Progenitor cell of endocrine pancreas (in vitro differentiated cells): ENCODE data around the gene EED. TPM values are rescaled to one million over a fixed set of nuclear protein-coding genes. Genes with fewer than 3 reads are reported as not detected.

Experiments used
- DNase-seq: peaks from one replicate; pipeline ENCODE4 v3.0.0; 2021; ENCODE audit warnings: low spot score; ENCODE audit not compliant: unreplicated experiment
- H3K27ac Mint-ChIP-seq: 2 replicates; pipeline ENCODE4 v1.8.0; 2021; ENCODE audit warnings: mild to moderate bottlenecking, moderate library complexity, mixed read lengths
- H3K27me3 Mint-ChIP-seq: 2 replicates; pipeline ENCODE4 v1.8.0; 2021; ENCODE audit warnings: mixed read lengths
- H3K36me3 Mint-ChIP-seq: 2 replicates; pipeline ENCODE4 v1.8.0; 2022; ENCODE audit warnings: mixed read lengths; ENCODE audit not compliant: insufficient read depth
- H3K4me1 Mint-ChIP-seq: 2 replicates; pipeline ENCODE4 v1.8.0; 2021; ENCODE audit warnings: low read depth, mixed read lengths
- H3K4me3 Mint-ChIP-seq: 2 replicates; pipeline ENCODE4 v1.8.0; 2021; ENCODE audit warnings: low read depth, mild to moderate bottlenecking, moderate library complexity, mixed read lengths
- H3K9me3 Mint-ChIP-seq: 2 replicates; pipeline ENCODE4 v1.8.0; 2021; ENCODE audit warnings: low read depth, mixed read lengths
- total RNA-seq: library from RNA; stranded (reverse); gene quantifications from 2 replicates; pipeline ENCODE4 v1.2.1, GENCODE V29; 2021
- TF ChIP-seq, protein P1 (sequence below): fragments of 200-600 bp; sonication (generic); IDR thresholded peaks from one replicate; pipeline ENCODE4 v1.5.0; 2021; ENCODE audit warnings: antibody characterized with exemption, mild to moderate bottlenecking; ENCODE audit not compliant: unreplicated experiment

EED gene
- total RNA-seq, 1 donor from 2014 or later, result 34.6 TPM

DNA sequence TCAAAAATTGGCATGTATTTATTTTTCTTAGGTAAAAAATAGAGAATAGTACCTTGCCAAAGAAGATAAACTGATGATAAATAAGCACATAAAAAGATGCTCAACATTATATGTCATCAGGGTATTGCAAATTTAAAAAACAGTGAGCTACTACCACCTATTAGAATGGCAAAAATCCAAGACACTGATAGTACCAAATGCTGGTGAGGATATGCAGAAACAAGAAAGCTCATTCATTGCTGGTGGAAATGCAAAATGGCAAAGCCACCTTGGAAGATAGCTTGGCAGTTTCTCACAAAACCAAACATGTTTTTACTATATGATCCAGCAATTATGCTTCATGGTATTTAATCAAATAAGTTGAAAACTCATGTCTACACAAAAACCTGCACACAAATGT is 46.4 kb upstream of the EED start:
- H3K4me1 Mint-ChIP-seq, result peaks cover 7% of the 10 kb centered on the region
- H3K9me3 Mint-ChIP-seq, result no peaks in the 10 kb centered on the region
- no peak overlapping the region for H3K27ac Mint-ChIP-seq
- no peak overlapping the region for H3K4me3 Mint-ChIP-seq
- TF ChIP-seq, protein P1, sequence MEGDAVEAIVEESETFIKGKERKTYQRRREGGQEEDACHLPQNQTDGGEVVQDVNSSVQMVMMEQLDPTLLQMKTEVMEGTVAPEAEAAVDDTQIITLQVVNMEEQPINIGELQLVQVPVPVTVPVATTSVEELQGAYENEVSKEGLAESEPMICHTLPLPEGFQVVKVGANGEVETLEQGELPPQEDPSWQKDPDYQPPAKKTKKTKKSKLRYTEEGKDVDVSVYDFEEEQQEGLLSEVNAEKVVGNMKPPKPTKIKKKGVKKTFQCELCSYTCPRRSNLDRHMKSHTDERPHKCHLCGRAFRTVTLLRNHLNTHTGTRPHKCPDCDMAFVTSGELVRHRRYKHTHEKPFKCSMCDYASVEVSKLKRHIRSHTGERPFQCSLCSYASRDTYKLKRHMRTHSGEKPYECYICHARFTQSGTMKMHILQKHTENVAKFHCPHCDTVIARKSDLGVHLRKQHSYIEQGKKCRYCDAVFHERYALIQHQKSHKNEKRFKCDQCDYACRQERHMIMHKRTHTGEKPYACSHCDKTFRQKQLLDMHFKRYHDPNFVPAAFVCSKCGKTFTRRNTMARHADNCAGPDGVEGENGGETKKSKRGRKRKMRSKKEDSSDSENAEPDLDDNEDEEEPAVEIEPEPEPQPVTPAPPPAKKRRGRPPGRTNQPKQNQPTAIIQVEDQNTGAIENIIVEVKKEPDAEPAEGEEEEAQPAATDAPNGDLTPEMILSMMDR, result no peak
- DNase-seq, result no peak
- H3K36me3 Mint-ChIP-seq, result no peaks in the 10 kb centered on the region
- peaks cover 21% of the 10 kb centered on the region for H3K27me3 Mint-ChIP-seq

DNA sequence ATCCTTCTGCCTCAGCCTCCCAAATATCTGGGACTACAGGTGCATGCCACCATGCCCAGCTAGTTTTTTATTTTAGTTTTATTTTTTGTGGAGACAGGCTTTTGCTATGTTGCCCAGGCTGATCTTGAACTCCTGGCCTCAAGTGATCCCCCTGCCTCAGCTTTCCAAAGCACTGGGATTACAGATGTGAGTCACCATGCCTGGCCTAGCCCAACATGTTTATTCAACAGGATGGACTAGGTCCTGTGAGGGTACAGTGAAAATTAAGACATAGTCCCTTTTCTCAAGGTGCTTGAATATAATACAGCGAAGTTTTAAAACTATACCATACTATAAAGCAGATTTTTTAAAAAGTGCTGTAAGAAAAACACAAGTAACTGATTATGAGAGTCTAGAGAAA is 45.2 kb upstream of the EED start:
- H3K4me3 Mint-ChIP-seq, result no peak overlapping the region
- no peak for DNase-seq
- no peaks in the 10 kb centered on the region for H3K9me3 Mint-ChIP-seq
- no peaks in the 10 kb centered on the region for H3K36me3 Mint-ChIP-seq
- no peak overlapping the region for H3K27ac Mint-ChIP-seq
- H3K27me3 Mint-ChIP-seq, result peaks cover 27% of the 10 kb centered on the region
- H3K4me1 Mint-ChIP-seq, result peaks cover 2% of the 10 kb centered on the region
- TF ChIP-seq, protein P1, result no peak

DNA sequence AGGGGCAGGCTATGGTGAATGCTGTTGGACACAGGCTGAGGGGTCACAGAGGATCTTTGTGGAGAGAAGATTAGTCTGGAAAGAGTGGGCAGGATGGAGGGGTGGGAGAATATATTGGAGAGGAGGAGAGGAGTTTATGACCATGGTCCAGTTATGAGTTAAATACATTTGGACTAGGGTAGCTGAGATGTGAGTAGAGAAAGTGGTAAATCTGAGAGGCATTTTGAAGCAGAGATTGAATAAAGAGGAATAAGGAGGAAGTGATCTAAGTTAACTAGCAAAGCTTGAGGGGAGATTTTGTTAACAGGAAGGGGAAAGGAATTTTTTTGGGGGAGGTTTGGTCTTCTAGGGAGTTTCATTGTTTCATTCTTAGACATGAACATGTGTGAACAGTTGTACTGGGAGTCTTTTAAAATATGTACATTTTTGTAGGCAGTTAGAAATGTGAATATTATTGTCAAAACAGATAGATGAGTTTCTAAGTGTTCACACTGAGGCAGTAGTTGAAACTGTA is 43.1 kb upstream of the EED start:
- no peak overlapping the region for H3K4me3 Mint-ChIP-seq
- DNase-seq, result no peak
- peaks cover 17% of the 10 kb centered on the region for H3K27me3 Mint-ChIP-seq
- H3K9me3 Mint-ChIP-seq, result no peaks in the 10 kb centered on the region
- H3K27ac Mint-ChIP-seq, result no peak overlapping the region
- H3K36me3 Mint-ChIP-seq, result peaks cover 1% of the 10 kb centered on the region
- H3K4me1 Mint-ChIP-seq, result no peaks in the 10 kb centered on the region
- TF ChIP-seq, protein P1, result no peak

DNA sequence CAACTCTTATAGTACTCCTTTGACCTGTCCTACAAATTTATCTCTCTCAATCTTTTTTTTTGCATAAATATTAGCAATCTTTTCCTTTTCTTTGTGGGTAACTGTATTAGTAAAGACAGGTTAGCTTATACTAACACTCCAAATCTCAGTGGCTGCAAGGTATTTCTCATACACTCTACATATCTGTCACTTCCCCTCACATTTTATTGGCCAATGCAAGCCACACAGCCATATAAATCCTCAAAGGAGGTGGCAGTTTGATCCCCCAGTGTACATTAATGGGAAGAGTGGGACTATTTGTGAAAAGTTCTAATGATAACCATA is 42.6 kb upstream of the EED start:
- DNase-seq, result no peak
- no peaks in the 10 kb centered on the region for H3K9me3 Mint-ChIP-seq
- H3K4me3 Mint-ChIP-seq, result no peak overlapping the region
- peaks cover 12% of the 10 kb centered on the region for H3K27me3 Mint-ChIP-seq
- H3K36me3 Mint-ChIP-seq, result peaks cover 1% of the 10 kb centered on the region
- H3K27ac Mint-ChIP-seq, result no peak overlapping the region
- no peaks in the 10 kb centered on the region for H3K4me1 Mint-ChIP-seq
- TF ChIP-seq, protein P1, result no peak

DNA sequence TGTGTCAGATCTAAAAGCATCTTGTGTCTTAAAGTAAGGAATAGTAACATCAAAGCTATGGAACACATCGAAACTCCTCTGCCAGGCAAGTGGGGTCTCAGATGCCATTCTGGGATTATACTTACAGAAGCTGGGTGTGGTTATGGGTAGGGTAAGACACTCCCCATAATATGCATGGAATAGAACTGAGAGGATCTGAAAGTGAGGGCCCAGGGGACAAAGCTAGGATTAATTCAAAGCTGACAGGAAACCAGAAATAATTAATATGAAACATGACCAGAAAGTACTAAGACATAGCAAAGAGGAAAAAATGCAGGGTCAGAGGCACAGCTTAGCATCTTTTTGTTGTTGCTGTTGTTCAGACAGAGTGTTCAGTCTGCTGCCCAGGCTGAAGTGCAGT is 40.2 kb upstream of the EED start:
- Mint-ChIP-seq H3K27me3 (peaks cover 11% of the 10 kb centered on the region), H3K36me3 (peaks cover 1% of the 10 kb centered on the region), H3K27ac (no peak overlapping the region), H3K4me1 (peaks cover 8% of the 10 kb centered on the region), H3K4me3 (no peak overlapping the region), H3K9me3 (peaks cover 6% of the 10 kb centered on the region)
- TF ChIP-seq, protein P1, result no peak
- DNase-seq, result no peak
